Chondrocyte (in vitro differentiated cells): ENCODE results near the gene RYR2. TPM values are rescaled to one million over a fixed set of nuclear protein-coding genes. Genes with fewer than 3 reads are reported as not detected.
A peak's percentile ranks its signal among the peaks of the same experiment; 100 is the strongest.

ENCODE experiments used
- DNase-seq: peaks from one replicate; pipeline ENCODE4 v3.0.0; 2021; ENCODE audit warnings: mixed read lengths, low spot score
- H3K27ac Mint-ChIP-seq: one replicate; pipeline ENCODE4 v1.8.0; 2021; ENCODE audit warnings: mild to moderate bottlenecking, moderate library complexity, mixed read lengths; ENCODE audit not compliant: unreplicated experiment
- H3K27me3 Mint-ChIP-seq: 2 replicates; pipeline ENCODE4 v1.8.0; 2021; ENCODE audit warnings: low read depth, mixed read lengths
- H3K36me3 Mint-ChIP-seq: 2 replicates; pipeline ENCODE4 v1.8.0; 2021; ENCODE audit warnings: low read depth, mixed read lengths
- H3K4me1 Mint-ChIP-seq: 2 replicates; pipeline ENCODE4 v1.8.0; 2021; ENCODE audit warnings: low read depth, mild to moderate bottlenecking, mixed read lengths
- H3K4me3 Mint-ChIP-seq: one replicate; pipeline ENCODE4 v1.8.0; 2021; ENCODE audit warnings: mild to moderate bottlenecking, moderate library complexity, mixed read lengths; ENCODE audit not compliant: unreplicated experiment
- H3K9me3 Mint-ChIP-seq: 2 replicates; pipeline ENCODE4 v1.8.0; 2021; ENCODE audit warnings: low read depth, mixed read lengths
- CTCF ChIP-seq: fragments of 200-600 bp; sonication (generic); IDR thresholded peaks from 2 replicates; pipeline ENCODE4 v1.5.0; 2021; ENCODE audit warnings: antibody characterized with exemption, mild to moderate bottlenecking, moderate library complexity
- total RNA-seq: library from RNA; stranded (reverse); gene quantifications from 3 replicates; pipeline ENCODE4 v1.2.1, GENCODE V29; 2021

RYR2 gene
- total RNA-seq, 1 donor from 2014 or later = 0.12 TPM

- no peak for TF ChIP-seq CTCF
- no peak overlapping the region for H3K4me3 Mint-ChIP-seq
- H3K36me3 Mint-ChIP-seq = no peaks in the 10 kb centered on the region
- DNase-seq = no peak
- peak overlapping the region; percentile 74 for H3K27ac Mint-ChIP-seq
- H3K9me3 Mint-ChIP-seq = no peaks in the 10 kb centered on the region
- H3K27me3 Mint-ChIP-seq = peaks cover 21% of the 10 kb centered on the region
- H3K4me1 Mint-ChIP-seq = peaks cover 29% of the 10 kb centered on the region
These were observed 28.4 kb upstream of the RYR2 start for GRCh38 chr1:237013608-237014007.

DNA sequence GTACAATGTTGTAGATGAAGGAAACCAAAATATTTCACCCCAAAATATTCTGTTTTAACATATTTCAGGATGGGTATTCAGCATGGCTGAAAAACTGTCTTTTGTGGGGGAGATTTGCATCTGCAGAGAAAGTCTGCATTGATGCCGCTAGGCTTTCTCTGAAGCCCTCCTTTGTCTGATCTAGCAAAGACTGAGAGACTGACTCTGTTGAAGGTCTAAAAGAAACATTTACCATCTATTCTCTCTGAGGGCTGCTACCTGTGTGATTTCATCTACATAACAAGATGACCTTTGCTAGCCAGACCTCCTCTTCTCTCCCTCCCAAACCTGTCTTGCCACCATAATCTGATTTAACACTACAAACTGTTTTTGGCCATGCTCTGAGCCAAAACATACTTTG lies 25.4 kb upstream of the RYR2 start:
- no peaks in the 10 kb centered on the region for H3K36me3 Mint-ChIP-seq
- DNase-seq = no peak
- no peak overlapping the region for H3K4me3 Mint-ChIP-seq
- H3K27me3 Mint-ChIP-seq = peaks cover 24% of the 10 kb centered on the region
- no peak overlapping the region for H3K27ac Mint-ChIP-seq
- no peak for TF ChIP-seq CTCF
- peaks cover 21% of the 10 kb centered on the region for H3K4me1 Mint-ChIP-seq
- no peaks in the 10 kb centered on the region for H3K9me3 Mint-ChIP-seq

DNA sequence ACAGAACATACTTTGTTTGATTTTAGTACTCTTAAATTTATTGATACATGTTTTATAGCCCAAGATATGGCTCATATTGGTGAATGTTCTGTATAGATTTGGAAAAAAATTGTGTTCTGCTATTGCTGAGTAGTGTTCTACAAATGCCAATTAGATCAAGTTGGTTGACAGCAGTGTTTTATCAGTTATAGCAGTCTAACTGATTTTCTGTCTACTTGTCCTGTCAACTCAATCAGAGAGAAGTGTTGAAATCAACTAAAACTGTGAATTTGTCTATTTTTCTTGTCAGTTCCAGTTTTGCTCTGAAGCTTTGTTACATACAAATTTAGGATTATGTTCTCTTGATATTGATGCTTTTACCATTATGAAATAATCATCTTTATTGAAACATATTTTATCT lies 23.1 kb upstream of the RYR2 start:
- TF ChIP-seq CTCF = no peak
- H3K27me3 Mint-ChIP-seq = peaks cover 24% of the 10 kb centered on the region
- H3K9me3 Mint-ChIP-seq = no peaks in the 10 kb centered on the region
- no peak overlapping the region for H3K4me3 Mint-ChIP-seq
- no peaks in the 10 kb centered on the region for H3K36me3 Mint-ChIP-seq
- DNase-seq = no peak
- H3K27ac Mint-ChIP-seq = no peak overlapping the region
- H3K4me1 Mint-ChIP-seq = peaks cover 4% of the 10 kb centered on the region

DNA sequence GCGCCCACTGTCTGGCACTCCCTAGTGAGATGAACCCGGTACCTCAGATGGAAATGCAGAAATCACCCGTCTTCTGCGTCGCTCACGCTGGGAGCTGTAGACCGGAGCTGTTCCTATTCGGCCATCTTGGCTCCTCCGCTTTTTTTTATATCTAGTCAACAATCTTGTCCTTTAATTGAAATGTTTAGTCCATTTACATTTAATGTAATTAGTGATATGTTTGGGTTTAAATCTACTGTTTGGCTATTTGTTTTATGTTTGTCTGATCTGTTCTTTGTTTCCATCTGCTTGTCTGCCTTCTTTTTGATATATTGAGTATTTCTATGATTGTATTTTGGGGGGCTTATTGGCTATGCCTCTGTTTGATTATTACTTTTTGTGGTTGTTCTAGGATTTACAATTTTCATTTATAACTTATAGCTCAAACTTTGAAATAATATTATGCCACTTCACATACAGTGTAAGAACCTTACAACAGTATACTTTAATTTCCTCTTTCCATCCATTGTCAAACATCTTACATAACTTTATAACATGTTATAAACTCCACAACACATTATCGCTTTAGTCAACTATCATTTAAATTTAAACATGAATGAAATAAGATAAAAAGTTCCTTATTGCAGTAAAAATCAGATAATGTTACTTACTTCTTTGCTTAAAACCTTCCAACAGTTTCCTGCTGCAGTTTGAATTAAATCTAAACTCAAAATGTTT lies 16.5 kb upstream of the RYR2 start:
- peaks cover 3% of the 10 kb centered on the region for H3K36me3 Mint-ChIP-seq
- no peak for TF ChIP-seq CTCF
- no peak for DNase-seq
- peaks cover 6% of the 10 kb centered on the region for H3K27me3 Mint-ChIP-seq
- no peaks in the 10 kb centered on the region for H3K4me1 Mint-ChIP-seq
- no peak overlapping the region for H3K4me3 Mint-ChIP-seq
- H3K9me3 Mint-ChIP-seq = peaks cover 6% of the 10 kb centered on the region
- no peak overlapping the region for H3K27ac Mint-ChIP-seq

- no peak for TF ChIP-seq CTCF
- Mint-ChIP-seq H3K9me3 (peaks cover 6% of the 10 kb centered on the region), H3K4me1 (peaks cover 15% of the 10 kb centered on the region), H3K27ac (no peak overlapping the region), H3K4me3 (no peak overlapping the region), H3K36me3 (peaks cover 3% of the 10 kb centered on the region), H3K27me3 (peaks cover 6% of the 10 kb centered on the region)
- DNase-seq = no peak
These were observed 12.7 kb upstream of the RYR2 start for GRCh38 chr1:237029240-237029639.
